GM12864 (cell line): ENCODE measurements around the gene TCP1.
"Not testable (repeated sequence)": the region's sequence is repeated elsewhere in the genome, so short reads cannot be mapped to it uniquely, and the experiment has no call there.

ENCODE experiments used
- DNase-seq: peaks from one replicate; pipeline ENCODE4 v3.0.0-alpha.2; 2011; ENCODE audit warnings: low read depth
- H3K4me3 ChIP-seq: 2 replicates; pipeline ENCODE4 v1.5.1; 2011; ENCODE audit warnings: mild to moderate bottlenecking, low read depth, low read length, control low read depth
- CTCF ChIP-seq: IDR thresholded peaks from 2 replicates; pipeline ENCODE4 v1.5.1; 2011; ENCODE audit warnings: low read depth, mild to moderate bottlenecking, moderate library complexity, low read length, control low read depth, inconsistent platforms; ENCODE audit errors: missing control alignments

Gene TCP1

GRCh38 chr6:159832946-159833345 is 43.5 kb upstream of the TCP1 start:
- no peak overlapping the region for H3K4me3 ChIP-seq
- DNase-seq = no peak
- TF ChIP-seq CTCF = no peak

GRCh38 chr6:159831373-159831679 is 41.9 kb upstream of the TCP1 start:
- no peak for DNase-seq
- no peak overlapping the region for H3K4me3 ChIP-seq
- no peak for TF ChIP-seq CTCF

GRCh38 chr6:159830501-159831372 is 41.3 kb upstream of the TCP1 start:
- no peak for DNase-seq
- no peak overlapping the region for H3K4me3 ChIP-seq
- no peak for TF ChIP-seq CTCF

GRCh38 chr6:159829526-159829925 is 40.1 kb upstream of the TCP1 start:
- TF ChIP-seq CTCF = no peak
- DNase-seq = no peak
- H3K4me3 ChIP-seq = no peak overlapping the region

- H3K4me3 ChIP-seq = no peak overlapping the region
- DNase-seq = no peak
- no peak for TF ChIP-seq CTCF
These were observed 38.7 kb upstream of the TCP1 start for GRCh38 chr6:159828074-159828473.

- no peak overlapping the region for H3K4me3 ChIP-seq
- TF ChIP-seq CTCF = no peak
- DNase-seq = no peak
These were observed 37.7 kb upstream of the TCP1 start for GRCh38 chr6:159826968-159827647.

- TF ChIP-seq CTCF = no peak
- H3K4me3 ChIP-seq = no peak overlapping the region
- no peak for DNase-seq
These were observed 36.6 kb upstream of the TCP1 start for GRCh38 chr6:159826004-159826403.

GRCh38 chr6:159824690-159825089 is 35.3 kb upstream of the TCP1 start:
- DNase-seq, H3K4me3 ChIP-seq: not testable (repeated sequence)
